GM23338 (cell line): ENCODE results near the gene OTUD5.

ENCODE experiments used
- CREB1 ChIP-seq: fragments of 250-450 bp; sonication (Bioruptor Pico); IDR thresholded peaks from 2 replicates; pipeline ENCODE4 v1.5.0; 2020; ENCODE audit warnings: low read depth, mild to moderate bottlenecking, moderate library complexity
- EZH2 ChIP-seq: fragments of 200-600 bp; sonication (generic); IDR thresholded peaks from one replicate; pipeline ENCODE4 v1.8.0; 2017; ENCODE audit warnings: antibody characterized with exemption, mild to moderate bottlenecking, low read depth; ENCODE audit not compliant: unreplicated experiment
- EZH2phosphoT487 ChIP-seq: fragments of 200-600 bp; sonication (generic); IDR thresholded peaks from one replicate; pipeline ENCODE4 v1.8.1; 2018; ENCODE audit warnings: antibody characterized with exemption; ENCODE audit not compliant: unreplicated experiment
- JUNB ChIP-seq: IDR thresholded peaks from one replicate; pipeline ENCODE4 v1.6.1; 2016; ENCODE audit warnings: antibody characterized with exemption; ENCODE audit not compliant: unreplicated experiment
- NANOG ChIP-seq: IDR thresholded peaks from 2 replicates; pipeline ENCODE4 v1.6.1; 2016; ENCODE audit warnings: antibody characterized with exemption, borderline replicate concordance
- POLR2AphosphoS5 ChIP-seq: IDR thresholded peaks from 2 replicates; pipeline ENCODE4 v1.6.1; 2016; ENCODE audit warnings: antibody characterized with exemption, low read depth
- STAT1 ChIP-seq: IDR thresholded peaks from one replicate; pipeline ENCODE4 v1.6.1; 2016; ENCODE audit warnings: antibody characterized with exemption; ENCODE audit not compliant: unreplicated experiment
- ZNF114 ChIP-seq: fragments of 250-450 bp; sonication (Bioruptor Pico); IDR thresholded peaks from 2 replicates; pipeline ENCODE4 v1.5.0; 2020; ENCODE audit warnings: mild to moderate bottlenecking, moderate library complexity
- ZNF331 ChIP-seq: fragments of 250-450 bp; sonication (Bioruptor Pico); IDR thresholded peaks from 2 replicates; pipeline ENCODE4 v1.5.0; 2020; ENCODE audit warnings: low read depth, mild to moderate bottlenecking, moderate library complexity
- TF ChIP-seq, protein P1 (sequence below), 2 experiments: fragments of 200-600 bp in 1 of 2; sonication (generic) in 1 of 2; conservative IDR thresholded peaks; 2 replicates each; pipeline versions ENCODE4 v1.5.1 to v1.6.1; 2016 to 2017; ENCODE audit warnings: antibody characterized with exemption in 2 of 2, low read depth in 2 of 2, mild to moderate bottlenecking in 2 of 2, moderate library complexity in 1 of 2
- TF ChIP-seq, protein P2 (sequence below): IDR thresholded peaks from one replicate; pipeline ENCODE4 v1.6.1; 2018; ENCODE audit warnings: antibody characterized with exemption; ENCODE audit not compliant: unreplicated experiment
- TF ChIP-seq, protein P3 (sequence below): fragments of 250-450 bp; sonication (Bioruptor Pico); IDR thresholded peaks from 2 replicates; pipeline ENCODE4 v1.5.0; 2020; ENCODE audit warnings: mild to moderate bottlenecking, moderate library complexity
- TF ChIP-seq, protein P4 (sequence below): IDR thresholded peaks from 2 replicates; pipeline ENCODE4 v1.6.1; 2016; ENCODE audit warnings: antibody characterized with exemption

DNA sequence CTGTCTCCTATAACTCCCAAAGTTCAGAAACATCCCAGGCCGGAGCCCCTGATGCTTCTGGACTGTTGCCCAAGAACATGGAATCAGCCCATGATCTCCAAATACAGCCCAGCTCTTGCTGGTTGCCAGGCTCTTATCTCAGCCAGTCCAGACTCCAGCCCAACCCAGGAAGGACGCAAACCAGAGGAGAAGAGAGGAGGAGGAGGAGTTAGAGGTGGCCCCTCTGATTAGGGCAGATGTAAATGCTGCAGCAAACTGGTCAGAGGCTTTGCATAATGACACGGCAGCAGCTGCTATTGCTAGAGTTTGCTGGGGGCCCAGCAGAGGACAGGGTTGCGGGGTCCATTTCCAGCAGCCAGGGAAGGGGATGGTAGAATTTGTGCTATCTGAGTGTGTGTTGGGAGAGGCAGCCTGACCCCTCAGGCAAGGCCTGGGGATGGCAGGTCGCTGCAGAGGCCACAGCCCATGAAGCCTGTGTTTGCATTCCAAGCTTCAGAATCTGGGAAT is 4.2 kb upstream of the OTUD5 start:
- TF ChIP-seq, protein P1, sequence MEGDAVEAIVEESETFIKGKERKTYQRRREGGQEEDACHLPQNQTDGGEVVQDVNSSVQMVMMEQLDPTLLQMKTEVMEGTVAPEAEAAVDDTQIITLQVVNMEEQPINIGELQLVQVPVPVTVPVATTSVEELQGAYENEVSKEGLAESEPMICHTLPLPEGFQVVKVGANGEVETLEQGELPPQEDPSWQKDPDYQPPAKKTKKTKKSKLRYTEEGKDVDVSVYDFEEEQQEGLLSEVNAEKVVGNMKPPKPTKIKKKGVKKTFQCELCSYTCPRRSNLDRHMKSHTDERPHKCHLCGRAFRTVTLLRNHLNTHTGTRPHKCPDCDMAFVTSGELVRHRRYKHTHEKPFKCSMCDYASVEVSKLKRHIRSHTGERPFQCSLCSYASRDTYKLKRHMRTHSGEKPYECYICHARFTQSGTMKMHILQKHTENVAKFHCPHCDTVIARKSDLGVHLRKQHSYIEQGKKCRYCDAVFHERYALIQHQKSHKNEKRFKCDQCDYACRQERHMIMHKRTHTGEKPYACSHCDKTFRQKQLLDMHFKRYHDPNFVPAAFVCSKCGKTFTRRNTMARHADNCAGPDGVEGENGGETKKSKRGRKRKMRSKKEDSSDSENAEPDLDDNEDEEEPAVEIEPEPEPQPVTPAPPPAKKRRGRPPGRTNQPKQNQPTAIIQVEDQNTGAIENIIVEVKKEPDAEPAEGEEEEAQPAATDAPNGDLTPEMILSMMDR (conservative IDR thresholded peaks at IDR 0.05; ENCODE audit: low read depth in 2 of 2) = no peak
- TF ChIP-seq EZH2phosphoT487 = no peak
- TF ChIP-seq, protein P2, sequence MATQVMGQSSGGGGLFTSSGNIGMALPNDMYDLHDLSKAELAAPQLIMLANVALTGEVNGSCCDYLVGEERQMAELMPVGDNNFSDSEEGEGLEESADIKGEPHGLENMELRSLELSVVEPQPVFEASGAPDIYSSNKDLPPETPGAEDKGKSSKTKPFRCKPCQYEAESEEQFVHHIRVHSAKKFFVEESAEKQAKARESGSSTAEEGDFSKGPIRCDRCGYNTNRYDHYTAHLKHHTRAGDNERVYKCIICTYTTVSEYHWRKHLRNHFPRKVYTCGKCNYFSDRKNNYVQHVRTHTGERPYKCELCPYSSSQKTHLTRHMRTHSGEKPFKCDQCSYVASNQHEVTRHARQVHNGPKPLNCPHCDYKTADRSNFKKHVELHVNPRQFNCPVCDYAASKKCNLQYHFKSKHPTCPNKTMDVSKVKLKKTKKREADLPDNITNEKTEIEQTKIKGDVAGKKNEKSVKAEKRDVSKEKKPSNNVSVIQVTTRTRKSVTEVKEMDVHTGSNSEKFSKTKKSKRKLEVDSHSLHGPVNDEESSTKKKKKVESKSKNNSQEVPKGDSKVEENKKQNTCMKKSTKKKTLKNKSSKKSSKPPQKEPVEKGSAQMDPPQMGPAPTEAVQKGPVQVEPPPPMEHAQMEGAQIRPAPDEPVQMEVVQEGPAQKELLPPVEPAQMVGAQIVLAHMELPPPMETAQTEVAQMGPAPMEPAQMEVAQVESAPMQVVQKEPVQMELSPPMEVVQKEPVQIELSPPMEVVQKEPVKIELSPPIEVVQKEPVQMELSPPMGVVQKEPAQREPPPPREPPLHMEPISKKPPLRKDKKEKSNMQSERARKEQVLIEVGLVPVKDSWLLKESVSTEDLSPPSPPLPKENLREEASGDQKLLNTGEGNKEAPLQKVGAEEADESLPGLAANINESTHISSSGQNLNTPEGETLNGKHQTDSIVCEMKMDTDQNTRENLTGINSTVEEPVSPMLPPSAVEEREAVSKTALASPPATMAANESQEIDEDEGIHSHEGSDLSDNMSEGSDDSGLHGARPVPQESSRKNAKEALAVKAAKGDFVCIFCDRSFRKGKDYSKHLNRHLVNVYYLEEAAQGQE = no peak
- TF ChIP-seq EZH2 = no peak
- TF ChIP-seq JUNB = no peak
- TF ChIP-seq POLR2AphosphoS5 = no peak
- TF ChIP-seq, protein P3, sequence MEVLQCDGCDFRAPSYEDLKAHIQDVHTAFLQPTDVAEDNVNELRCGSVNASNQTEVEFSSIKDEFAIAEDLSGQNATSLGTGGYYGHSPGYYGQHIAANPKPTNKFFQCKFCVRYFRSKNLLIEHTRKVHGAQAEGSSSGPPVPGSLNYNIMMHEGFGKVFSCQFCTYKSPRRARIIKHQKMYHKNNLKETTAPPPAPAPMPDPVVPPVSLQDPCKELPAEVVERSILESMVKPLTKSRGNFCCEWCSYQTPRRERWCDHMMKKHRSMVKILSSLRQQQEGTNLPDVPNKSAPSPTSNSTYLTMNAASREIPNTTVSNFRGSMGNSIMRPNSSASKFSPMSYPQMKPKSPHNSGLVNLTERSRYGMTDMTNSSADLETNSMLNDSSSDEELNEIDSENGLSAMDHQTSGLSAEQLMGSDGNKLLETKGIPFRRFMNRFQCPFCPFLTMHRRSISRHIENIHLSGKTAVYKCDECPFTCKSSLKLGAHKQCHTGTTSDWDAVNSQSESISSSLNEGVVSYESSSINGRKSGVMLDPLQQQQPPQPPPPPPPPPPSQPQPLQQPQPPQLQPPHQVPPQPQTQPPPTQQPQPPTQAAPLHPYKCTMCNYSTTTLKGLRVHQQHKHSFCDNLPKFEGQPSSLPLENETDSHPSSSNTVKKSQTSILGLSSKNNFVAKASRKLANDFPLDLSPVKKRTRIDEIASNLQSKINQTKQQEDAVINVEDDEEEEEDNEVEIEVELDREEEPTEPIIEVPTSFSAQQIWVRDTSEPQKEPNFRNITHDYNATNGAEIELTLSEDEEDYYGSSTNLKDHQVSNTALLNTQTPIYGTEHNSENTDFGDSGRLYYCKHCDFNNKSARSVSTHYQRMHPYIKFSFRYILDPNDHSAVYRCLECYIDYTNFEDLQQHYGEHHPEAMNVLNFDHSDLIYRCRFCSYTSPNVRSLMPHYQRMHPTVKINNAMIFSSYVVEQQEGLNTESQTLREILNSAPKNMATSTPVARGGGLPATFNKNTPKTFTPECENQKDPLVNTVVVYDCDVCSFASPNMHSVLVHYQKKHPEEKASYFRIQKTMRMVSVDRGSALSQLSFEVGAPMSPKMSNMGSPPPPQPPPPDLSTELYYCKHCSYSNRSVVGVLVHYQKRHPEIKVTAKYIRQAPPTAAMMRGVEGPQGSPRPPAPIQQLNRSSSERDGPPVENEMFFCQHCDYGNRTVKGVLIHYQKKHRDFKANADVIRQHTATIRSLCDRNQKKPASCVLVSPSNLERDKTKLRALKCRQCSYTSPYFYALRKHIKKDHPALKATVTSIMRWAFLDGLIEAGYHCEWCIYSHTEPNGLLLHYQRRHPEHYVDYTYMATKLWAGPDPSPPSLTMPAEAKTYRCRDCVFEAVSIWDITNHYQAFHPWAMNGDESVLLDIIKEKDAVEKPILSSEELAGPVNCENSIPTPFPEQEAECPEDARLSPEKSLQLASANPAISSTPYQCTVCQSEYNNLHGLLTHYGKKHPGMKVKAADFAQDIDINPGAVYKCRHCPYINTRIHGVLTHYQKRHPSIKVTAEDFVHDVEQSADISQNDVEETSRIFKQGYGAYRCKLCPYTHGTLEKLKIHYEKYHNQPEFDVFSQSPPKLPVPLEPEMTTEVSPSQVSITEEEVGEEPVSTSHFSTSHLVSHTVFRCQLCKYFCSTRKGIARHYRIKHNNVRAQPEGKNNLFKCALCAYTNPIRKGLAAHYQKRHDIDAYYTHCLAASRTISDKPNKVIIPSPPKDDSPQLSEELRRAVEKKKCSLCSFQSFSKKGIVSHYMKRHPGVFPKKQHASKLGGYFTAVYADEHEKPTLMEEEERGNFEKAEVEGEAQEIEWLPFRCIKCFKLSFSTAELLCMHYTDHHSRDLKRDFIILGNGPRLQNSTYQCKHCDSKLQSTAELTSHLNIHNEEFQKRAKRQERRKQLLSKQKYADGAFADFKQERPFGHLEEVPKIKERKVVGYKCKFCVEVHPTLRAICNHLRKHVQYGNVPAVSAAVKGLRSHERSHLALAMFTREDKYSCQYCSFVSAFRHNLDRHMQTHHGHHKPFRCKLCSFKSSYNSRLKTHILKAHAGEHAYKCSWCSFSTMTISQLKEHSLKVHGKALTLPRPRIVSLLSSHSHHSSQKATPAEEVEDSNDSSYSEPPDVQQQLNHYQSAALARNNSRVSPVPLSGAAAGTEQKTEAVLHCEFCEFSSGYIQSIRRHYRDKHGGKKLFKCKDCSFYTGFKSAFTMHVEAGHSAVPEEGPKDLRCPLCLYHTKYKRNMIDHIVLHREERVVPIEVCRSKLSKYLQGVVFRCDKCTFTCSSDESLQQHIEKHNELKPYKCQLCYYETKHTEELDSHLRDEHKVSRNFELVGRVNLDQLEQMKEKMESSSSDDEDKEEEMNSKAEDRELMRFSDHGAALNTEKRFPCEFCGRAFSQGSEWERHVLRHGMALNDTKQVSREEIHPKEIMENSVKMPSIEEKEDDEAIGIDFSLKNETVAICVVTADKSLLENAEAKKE (CRISPR knock-in tag) = no peak
- TF ChIP-seq CREB1 (CRISPR knock-in tag) = no peak
- TF ChIP-seq, protein P4, sequence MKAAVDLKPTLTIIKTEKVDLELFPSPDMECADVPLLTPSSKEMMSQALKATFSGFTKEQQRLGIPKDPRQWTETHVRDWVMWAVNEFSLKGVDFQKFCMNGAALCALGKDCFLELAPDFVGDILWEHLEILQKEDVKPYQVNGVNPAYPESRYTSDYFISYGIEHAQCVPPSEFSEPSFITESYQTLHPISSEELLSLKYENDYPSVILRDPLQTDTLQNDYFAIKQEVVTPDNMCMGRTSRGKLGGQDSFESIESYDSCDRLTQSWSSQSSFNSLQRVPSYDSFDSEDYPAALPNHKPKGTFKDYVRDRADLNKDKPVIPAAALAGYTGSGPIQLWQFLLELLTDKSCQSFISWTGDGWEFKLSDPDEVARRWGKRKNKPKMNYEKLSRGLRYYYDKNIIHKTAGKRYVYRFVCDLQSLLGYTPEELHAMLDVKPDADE = no peak
- TF ChIP-seq ZNF331 (CRISPR knock-in tag) = no peak
- TF ChIP-seq NANOG = no peak
- no peak for TF ChIP-seq ZNF114 (CRISPR knock-in tag)
- no peak for TF ChIP-seq STAT1
